Measurements from ENCODE around the gene OAS1.

The OAS1 gene

GRCh38 chr12:112898380-112898779 is 8.4 kb upstream of the OAS1 start:
- TF ChIP-seq YY1 (IDR thresholded peaks at IDR 0.05; ENCODE audit: low read depth): no peak
- no peak for TF ChIP-seq TEAD4 (IDR thresholded peaks at IDR 0.05)
- no peak for TF ChIP-seq TCF12 (IDR thresholded peaks at IDR 0.05; ENCODE audit: low read depth)
- no peak for TF ChIP-seq NFIC (IDR thresholded peaks at IDR 0.05)
- no peak for TF ChIP-seq CREB1 (IDR thresholded peaks at IDR 0.05; ENCODE audit: low read depth)
- no peak for TF ChIP-seq FOXM1 (IDR thresholded peaks at IDR 0.05; ENCODE audit: borderline replicate concordance, low read depth)
- no peak for TF ChIP-seq USF1 (IDR thresholded peaks at IDR 0.05)
- no peak for TF ChIP-seq ZBTB7A (IDR thresholded peaks at IDR 0.05; ENCODE audit: low read depth)
- no peak for TF ChIP-seq MAX (IDR thresholded peaks at IDR 0.05)
- no peak for TF ChIP-seq TAF1 (IDR thresholded peaks at IDR 0.05; ENCODE audit: low read depth)

GRCh38 chr12:112900298-112901145 is 6.2 kb upstream of the OAS1 start:
- TF ChIP-seq EGR1 (IDR thresholded peaks at IDR 0.05) (no peak), EP300 (IDR thresholded peaks at IDR 0.05; ENCODE audit: borderline replicate concordance) (no peak), REST (IDR thresholded peaks at IDR 0.05; ENCODE audit: low read depth) (no peak), RAD21 (IDR thresholded peaks at IDR 0.05; ENCODE audit: low read depth) (peak; percentile 56), NFIC (IDR thresholded peaks at IDR 0.05) (no peak), MAX (IDR thresholded peaks at IDR 0.05) (no peak)

- TF ChIP-seq REST (IDR thresholded peaks at IDR 0.05; ENCODE audit: low read depth) (no peak), MAX (IDR thresholded peaks at IDR 0.05) (no peak), TAF1 (IDR thresholded peaks at IDR 0.05; ENCODE audit: low read depth) (no peak), EGR1 (IDR thresholded peaks at IDR 0.05) (no peak), NFIC (IDR thresholded peaks at IDR 0.05) (no peak), ZBTB7A (IDR thresholded peaks at IDR 0.05; ENCODE audit: low read depth) (no peak), CEBPB (IDR thresholded peaks at IDR 0.05) (no peak), USF1 (IDR thresholded peaks at IDR 0.05) (no peak), RAD21 (IDR thresholded peaks at IDR 0.05; ENCODE audit: low read depth) (no peak), TCF12 (IDR thresholded peaks at IDR 0.05; ENCODE audit: low read depth) (no peak), CREB1 (IDR thresholded peaks at IDR 0.05; ENCODE audit: low read depth) (no peak), EP300 (IDR thresholded peaks at IDR 0.05; ENCODE audit: borderline replicate concordance) (no peak), TEAD4 (IDR thresholded peaks at IDR 0.05) (no peak), FOXM1 (IDR thresholded peaks at IDR 0.05; ENCODE audit: borderline replicate concordance, low read depth) (no peak)
Observed at GRCh38 chr12:112901271-112901670, 5.5 kb upstream of the OAS1 start.

GRCh38 chr12:112904571-112904970 is 2.2 kb upstream of the OAS1 start:
- TF ChIP-seq MAX (IDR thresholded peaks at IDR 0.05) (no peak), CEBPB (IDR thresholded peaks at IDR 0.05) (no peak), REST (IDR thresholded peaks at IDR 0.05; ENCODE audit: low read depth) (no peak), CREB1 (IDR thresholded peaks at IDR 0.05; ENCODE audit: low read depth) (no peak)

Measured in Ishikawa (cell line).